Activated CD4-positive, alpha-beta T cell treated with anti-CD3 and anti-CD28 coated beads, Interleukin-2, amount 50 U/mL, for 4 hours (primary cell): ENCODE measurements around the gene URM1.

ENCODE experiments used
- DNase-seq, 2 experiments: peaks; one replicate each; pipeline ENCODE4 v3.0.0-alpha.2; 2020

Gene URM1

GRCh38 chr9:128438343-128439109, 67.4 kb downstream of the URM1 start:
- peak; percentile 74 to 80 for DNase-seq

- DNase-seq = no peak
These were observed 68.1 kb downstream of the URM1 start for GRCh38 chr9:128439273-128439672.
